GM15510 (cell line): ENCODE measurements around the gene MCL1.

ENCODE experiments used
- POLR2A ChIP-seq: IDR thresholded peaks from 3 replicates; pipeline ENCODE4 v1.6.1; 2011; ENCODE audit warnings: borderline replicate concordance; ENCODE audit not compliant: insufficient read length; ENCODE audit errors: extremely low read depth

MCL1 gene

DNA sequence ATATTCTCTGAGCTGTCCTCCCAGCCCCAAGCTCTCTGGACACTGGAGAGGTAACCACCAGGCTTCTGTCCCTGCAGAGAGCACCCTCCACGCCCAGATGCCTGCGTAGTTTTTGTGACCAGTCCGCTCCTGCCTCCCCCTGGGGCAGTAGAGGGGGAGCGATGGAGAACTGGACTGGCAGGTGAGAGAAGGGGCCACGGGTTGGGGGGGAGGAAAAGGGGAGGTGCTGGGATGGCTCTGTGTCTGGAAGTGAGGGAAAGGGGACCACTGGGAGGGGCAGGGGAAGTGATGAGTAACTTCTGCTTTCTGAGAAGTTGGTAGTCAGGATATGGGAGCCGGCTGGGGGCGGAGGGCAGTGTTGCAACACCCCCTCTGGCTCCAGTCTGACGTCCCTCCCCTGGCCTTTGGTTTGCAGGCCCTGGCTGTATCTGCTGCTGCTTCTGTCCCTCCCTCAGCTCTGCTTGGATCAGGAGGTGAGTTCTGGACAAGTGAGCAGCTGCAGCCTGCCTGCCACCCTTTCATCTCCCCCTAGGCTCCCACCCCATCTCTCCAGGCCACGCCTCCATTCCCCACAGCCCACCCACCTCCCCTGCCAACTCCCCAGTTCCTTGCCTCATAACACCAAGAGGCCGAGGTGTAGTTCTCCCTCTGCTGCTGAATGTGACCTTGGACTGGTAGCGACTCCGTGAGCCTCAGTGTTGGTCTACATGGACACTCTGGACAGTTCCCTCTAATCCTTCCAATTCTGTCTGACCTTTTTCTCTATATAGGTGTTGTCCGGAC, 27.1 kb downstream of the MCL1 start:
- TF ChIP-seq POLR2A = no peak

DNA sequence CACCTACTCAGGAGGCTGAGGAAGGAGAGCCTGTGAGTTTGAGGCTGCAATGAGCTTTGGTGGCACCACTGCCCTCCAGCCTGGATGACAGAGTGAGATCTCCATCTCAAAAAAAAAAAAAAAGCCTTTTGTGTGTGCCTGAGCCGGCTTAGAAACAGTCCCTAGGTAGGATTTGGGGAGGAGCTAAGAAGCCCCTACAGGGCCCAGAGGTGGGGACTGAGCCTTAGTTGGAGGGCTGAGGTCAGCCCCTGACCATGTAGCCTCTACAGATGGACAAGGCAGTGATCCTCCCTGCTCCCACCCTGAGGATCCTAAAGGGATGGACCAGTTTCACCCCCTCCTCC, 27.7 kb downstream of the MCL1 start:
- no peak for TF ChIP-seq POLR2A

DNA sequence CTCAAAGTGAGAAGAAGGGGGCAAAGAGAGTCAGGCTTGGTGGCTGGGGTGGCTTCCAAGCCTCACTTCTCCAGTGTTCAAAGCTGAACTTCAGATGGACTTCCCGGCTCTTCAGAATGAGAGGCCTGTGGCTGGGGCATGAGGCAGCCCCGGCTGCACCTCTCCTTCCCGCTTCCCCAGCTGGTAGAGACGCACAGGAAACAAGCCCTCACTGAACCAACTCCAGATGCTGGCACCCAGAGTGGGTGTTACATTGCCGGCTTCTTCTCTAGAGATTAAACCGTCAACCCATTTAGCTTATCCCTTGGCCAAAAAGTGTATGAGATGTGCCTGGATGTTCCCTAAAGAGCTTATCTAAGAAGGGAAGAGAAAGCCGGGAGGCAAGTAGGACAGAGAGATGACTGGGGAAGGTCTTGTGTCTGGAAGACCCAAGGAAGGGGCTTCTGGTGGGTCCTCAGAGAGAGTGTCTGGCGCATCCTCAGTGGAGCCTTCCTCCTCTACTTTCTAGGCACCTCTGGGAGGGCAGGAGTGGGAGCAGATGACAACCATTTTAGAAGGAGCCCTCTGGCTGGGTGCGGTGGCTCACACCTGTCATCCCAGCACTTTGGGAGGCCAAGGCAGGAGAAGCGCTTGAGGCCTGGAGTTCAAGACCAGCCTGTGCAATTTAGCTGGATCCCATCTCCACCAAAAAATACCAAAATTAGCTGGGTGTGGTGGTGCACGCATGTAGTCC, 28.2 kb downstream of the MCL1 start:
- TF ChIP-seq POLR2A = no peak

DNA sequence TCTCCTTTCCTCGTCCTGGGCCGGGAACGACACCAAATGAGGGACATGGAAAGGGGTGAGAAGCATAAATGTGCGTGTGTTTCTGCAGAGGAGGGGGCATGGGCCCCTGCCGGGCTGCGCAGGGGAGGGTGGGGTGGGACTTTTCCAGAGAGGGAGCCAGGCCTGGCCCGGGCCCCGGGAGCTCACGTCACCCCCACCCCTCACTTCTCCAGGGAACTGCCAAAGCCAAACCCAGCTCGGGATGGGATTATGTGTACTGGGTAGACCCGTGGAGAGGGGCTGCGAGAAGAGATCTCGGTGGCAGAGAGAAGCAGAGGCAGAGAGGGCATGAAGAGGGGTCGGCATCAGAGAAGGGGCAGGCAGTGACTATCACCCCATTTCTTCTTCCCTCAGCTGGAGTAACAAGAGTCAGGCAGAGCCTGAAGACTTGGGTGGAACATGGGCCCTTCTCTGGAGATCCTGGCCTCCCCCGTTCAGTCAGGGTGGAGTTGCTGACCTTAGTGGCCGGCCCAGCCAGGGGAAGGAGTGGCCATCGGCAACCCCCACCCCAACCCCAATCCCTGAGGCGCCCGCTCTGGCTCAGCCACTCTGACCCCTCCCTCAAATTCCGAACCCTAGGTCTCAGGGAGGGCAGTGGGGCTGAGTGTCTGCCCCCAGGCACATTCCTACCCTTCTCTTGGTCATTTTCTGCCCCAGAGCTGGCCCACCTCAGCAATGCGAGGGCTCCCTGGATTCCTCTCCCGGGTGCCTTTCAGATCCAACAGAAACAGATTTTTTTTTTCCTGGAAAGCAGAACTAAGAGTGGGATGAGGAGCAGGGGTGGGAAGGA, 29.0 kb downstream of the MCL1 start:
- TF ChIP-seq POLR2A = no peak

DNA sequence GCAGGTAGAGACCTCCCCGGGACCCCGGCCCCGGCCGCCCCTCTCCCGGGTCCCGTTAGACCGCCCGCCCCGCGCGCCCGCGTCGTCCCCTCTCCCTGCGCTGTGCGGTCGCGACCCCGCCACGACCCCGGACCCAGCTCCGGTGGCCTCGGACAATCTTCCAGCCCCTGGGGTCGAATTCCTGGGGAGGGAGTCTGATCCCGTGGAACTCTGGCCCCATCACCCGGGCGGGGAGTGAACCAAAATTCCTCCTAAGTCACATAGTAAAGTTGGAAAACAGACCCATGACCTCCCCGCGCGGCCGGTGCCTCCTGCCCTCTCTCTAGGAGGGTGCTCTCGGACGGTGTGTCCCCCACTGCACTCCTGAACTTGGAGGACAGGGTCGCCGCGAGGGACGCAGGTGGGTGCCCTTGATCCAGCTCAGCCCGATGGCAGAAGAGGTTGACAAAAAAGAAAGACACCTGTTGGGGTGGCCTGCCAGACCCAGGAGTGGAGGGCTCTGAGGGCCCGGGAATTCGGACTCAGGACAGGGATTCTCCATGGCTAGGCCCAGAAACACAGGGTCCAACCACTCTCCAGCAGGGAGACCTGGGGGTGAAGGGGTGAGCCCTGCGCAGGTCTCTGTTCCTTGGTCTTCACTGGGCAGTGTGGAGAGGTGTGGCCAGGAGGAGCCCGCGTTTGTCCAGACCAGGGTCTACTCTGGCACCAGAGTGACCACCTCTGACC, 29.8 kb downstream of the MCL1 start:
- no peak for TF ChIP-seq POLR2A

DNA sequence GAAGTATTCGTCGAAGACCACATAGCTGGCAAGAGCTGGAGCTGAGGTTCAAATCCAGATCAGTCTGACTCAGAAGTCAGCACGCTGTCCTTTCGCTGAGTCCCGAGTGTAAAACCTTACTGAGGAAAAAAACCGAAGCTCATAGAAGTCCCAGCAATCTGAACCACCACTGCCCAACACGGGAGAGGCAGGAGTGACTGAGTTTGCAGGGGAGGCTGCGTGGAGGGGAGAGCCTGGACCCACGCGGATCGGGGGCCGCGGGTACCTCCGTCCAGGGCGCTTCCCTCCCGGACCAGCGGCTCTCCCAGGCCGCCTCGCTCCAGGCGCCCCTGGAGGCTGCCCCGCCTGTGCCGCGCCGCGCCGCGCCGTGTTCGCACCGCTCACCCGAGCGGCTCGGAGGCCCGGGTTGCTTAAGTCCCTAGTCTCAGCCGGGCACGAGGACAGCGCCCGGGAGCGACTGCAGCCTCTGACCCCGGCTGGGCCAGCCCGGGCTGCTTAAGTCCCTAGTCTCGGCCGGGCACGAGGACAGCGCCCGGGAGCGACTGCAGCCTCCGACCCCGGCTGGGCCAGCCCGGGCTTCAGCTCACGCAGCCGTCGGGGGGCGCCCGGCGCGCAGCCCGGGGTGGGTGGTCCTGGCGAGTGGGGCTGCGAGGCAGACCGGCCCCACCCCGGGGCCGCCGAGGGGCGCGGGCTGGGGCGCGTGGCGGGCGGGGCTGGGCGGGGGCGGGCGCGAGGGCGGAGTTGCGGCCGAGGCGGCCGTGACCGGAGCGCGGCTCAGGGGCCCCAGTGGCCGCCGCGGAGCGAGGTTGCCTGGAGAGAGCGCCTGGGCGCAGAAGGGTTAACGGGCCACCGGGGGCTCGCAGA, 30.5 kb downstream of the MCL1 start, which contains the start of gene ADAMTSL4:
TSS of gene ADAMTSL4 (plus strand) at position 777 of the 864 bp plus-strand sequence. CDS start 2,881 bp downstream, outside the sequence.
- no peak for TF ChIP-seq POLR2A

DNA sequence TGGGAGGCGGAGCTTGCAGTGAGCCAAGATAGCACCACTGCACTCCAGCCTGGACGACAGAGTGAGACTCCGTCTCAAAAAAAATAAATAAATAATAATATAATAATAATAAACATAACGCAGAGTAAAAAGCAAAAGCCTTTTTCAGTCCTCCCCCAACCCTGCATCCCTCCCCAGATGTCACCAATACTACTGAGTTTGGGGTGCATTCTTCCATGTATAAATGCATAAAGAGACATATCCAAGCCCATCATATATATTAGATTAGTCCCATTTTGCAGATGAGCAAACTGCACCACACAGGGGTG, 31.1 kb downstream of the MCL1 start:
- no peak for TF ChIP-seq POLR2A

DNA sequence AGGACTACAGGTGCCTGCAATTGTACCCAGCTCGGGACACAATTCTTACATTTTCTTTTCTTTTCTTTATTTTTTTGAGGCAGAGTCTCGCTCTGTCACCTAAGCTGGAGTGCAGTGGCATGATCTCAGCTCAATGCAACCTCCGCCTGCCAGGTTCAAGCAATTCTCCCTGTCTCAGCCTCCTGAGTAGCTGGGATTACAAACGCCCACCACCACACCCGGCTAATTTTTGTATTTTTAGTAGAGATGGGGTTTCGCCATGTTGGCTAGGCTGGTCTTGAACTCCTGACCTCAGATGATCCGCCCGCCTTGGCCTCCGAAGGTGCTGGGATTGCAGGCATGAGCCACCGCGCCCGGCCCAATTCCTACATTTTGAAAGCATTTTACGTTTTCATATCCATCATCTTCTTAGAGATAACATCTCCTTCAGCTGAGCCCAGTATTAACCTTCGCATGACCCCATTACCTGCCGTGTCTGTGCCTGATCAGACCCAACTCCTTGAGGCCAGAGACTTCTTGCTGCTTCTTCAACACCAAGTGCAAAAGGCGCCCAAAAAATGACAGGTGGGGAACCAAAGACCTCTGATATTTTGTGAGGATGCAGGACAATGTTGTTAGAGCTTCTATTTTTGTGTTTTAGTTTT, 33.0 kb downstream of the MCL1 start:
- TF ChIP-seq POLR2A = no peak

DNA sequence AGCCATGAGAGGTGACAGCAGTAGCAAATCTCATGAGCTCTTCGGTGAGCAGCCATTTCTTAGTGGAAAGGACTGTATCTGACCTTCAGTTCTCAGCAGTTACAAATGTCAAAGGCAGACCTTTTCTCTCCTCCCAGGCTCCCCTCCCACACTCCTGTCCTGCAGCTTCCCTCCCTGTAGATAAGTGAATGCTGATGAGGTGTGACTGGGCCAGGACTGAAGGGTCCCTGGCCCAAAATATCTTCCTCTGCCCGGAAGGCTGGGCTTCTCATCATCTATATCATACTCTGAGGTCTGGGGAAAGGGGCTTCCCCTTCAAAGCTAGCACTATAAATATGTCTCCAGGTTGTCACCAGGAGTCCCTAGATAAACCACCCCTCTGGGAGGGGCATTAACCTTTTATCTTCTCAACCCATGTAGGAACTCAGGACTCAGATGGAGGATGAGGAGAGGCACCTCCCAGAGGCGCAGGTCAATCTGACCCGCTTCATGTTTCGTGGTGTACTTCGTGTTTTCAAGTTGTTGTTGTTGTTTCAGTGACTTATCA, 33.9 kb downstream of the MCL1 start:
- TF ChIP-seq POLR2A = no peak

DNA sequence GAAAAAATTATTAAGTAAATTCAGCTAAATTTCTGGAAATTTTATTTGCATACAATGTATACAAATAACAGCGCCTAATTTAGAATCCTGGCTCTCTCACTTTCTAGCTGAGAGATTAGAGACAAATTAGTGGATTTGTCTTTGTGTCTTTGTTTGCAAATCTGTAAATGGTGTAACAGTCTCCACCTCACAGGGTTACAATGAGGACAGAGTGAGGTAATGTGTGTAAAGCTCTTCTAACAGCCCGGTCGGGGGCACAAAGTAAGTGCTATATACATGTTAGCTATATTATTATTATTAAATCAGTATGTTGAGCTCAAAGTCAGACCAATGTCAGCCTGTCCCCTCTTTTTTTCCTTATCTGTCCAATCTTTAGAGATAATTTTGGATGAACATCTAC, 35.2 kb downstream of the MCL1 start:
- no peak for TF ChIP-seq POLR2A

DNA sequence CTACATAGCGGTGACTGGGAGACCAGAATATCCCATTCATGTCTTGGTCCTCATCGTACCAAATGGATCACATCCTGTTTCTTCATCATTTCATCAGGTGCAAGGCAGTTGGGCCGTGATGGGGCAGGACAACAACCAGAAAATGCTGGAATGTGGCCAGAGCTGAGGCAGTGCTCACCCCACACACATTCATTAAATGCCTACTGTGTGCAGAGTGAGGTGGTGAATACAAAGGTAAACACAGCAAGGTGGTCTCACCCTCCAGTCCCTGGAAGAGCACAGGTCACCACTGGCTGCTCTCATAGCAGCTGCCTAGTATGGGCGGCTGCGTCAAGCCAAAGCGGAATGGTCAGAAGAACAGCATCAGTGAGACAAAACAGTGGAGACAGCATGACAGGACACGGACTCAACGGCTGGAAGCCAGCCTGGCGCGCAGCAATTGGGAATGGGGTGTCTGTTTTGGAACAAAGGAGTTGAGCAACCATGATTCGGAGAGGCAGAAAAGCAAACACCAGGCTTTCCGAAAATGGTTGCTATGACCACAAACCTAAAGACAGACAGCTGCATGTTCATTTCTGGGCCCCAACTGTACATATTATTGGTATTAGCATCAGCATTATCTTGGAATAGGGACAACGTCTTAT, 35.8 kb downstream of the MCL1 start:
- TF ChIP-seq POLR2A = no peak
